ENCODE measurements around the gene RAD9A. TPM values are rescaled to one million over a fixed set of nuclear protein-coding genes. Genes with fewer than 3 reads are reported as not detected.

RAD9A gene
- total RNA-seq, 2 donors from 2014 or later: 6.2 to 6.5 TPM

DNA sequence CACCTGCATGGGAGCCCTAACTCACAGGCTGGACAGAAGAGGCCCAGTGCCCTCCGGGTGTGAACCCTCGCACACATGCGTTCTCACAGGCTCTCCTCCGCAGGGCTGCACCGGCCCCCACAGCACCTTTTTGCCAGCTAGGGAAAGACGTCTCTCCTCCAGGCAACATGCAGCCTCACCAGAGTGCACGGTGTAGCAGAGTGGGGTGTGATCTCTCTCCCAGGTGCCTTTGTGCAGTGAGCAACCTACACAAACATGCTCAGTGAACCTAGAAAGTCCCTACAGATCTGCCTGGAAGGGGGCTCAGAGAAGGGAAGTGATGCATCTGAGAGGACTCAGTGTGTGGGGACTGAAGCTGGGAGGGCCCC is 20.0 kb downstream of the RAD9A start:
- no peaks in the 10 kb centered on the region for H3K27me3 ChIP-seq

DNA sequence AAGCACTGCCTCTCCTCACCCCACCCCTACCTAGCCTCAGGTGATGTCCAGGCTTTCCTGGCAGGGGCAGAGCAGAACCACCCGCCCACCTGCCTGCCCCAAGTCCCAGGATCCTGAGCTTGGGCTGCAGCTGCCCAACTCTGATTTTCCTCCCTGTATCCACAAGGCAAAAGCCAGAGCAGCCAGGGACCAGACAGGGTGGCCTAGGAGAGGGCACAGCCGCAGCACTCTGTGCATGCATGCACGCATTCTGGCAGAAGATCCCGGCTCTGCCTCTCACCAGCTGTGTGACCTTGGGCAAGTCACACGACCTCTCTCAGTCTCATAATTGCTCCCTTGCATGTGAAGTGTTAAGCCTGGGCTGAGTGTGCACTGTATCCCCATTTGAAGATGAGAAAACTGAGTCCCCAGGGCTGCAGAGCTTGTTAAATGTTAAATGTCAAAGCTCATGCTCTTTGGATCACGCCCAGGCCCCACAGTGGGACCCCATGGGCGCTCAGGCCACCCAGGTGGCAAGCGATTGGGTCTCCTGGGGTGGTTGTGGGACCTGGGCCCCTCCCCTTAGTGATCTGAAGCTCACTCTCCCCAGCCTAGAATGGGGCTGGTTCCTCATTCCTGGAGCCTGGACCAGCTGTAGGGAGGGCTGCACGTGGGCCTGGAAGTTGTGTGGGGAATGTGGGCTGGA is 20.9 kb downstream of the RAD9A start:
- peaks cover 0 to 45% of the 10 kb centered on the region in 2 donors for H3K4me1 ChIP-seq
- H3K27ac ChIP-seq: no peak overlapping the region
- no peak overlapping the region for H3K4me3 ChIP-seq
- TF ChIP-seq, protein P1, sequence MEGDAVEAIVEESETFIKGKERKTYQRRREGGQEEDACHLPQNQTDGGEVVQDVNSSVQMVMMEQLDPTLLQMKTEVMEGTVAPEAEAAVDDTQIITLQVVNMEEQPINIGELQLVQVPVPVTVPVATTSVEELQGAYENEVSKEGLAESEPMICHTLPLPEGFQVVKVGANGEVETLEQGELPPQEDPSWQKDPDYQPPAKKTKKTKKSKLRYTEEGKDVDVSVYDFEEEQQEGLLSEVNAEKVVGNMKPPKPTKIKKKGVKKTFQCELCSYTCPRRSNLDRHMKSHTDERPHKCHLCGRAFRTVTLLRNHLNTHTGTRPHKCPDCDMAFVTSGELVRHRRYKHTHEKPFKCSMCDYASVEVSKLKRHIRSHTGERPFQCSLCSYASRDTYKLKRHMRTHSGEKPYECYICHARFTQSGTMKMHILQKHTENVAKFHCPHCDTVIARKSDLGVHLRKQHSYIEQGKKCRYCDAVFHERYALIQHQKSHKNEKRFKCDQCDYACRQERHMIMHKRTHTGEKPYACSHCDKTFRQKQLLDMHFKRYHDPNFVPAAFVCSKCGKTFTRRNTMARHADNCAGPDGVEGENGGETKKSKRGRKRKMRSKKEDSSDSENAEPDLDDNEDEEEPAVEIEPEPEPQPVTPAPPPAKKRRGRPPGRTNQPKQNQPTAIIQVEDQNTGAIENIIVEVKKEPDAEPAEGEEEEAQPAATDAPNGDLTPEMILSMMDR (IDR thresholded peaks at IDR 0.05): no peak
- H3K27me3 ChIP-seq: no peaks in the 10 kb centered on the region
- H3K9me3 ChIP-seq: no peaks in the 10 kb centered on the region
- no peaks in the 10 kb centered on the region for H3K36me3 ChIP-seq
- no peak for DNase-seq (ENCODE audit: low spot score)

More for the DNA sequence above, 20.0 kb downstream of the RAD9A start:
- Histone ChIP-seq H3K27ac (no peak overlapping the region), H3K9me3 (no peaks in the 10 kb centered on the region), H3K4me3 (no peak overlapping the region), H3K36me3 (no peaks in the 10 kb centered on the region), H3K4me1 (peaks cover 0 to 45% of the 10 kb centered on the region in 2 donors)
- TF ChIP-seq, protein P1 (IDR thresholded peaks at IDR 0.05): no peak
- DNase-seq (ENCODE audit: low spot score): no peak

DNA sequence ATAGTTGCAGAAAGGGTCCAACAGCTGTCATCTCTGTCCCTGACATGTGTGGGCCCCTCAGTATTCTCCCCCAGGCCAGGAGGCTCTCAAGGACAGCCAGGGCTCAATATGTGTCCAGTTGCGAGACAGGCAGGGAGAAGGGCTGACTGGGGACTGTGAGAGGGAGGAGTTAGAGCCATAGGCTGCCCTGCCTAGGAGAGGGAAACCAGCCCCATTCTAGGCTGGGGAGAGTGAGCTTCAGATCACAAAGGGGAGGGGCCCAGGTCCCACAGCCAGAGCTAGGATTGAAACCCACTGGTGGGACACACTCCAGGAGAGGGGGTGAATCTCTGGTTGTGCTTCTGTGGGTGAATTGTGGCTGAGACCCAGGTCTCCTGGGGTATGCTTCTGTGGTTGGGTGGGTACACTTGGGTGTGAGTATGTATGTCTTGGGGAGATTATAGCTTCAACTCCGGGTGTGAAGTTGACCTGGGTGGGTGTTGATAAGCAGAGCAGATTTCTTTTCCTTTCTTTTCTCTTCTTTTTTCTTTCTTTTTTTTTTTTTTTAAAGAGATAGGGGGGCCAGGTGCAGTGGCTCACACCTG is 21.6 kb downstream of the RAD9A start:
- Histone ChIP-seq H3K4me1 (peaks cover 0 to 45% of the 10 kb centered on the region in 2 donors), H3K27ac (no peak overlapping the region), H3K36me3 (no peaks in the 10 kb centered on the region), H3K4me3 (no peak overlapping the region), H3K27me3 (no peaks in the 10 kb centered on the region), H3K9me3 (no peaks in the 10 kb centered on the region)
- TF ChIP-seq, protein P1 (IDR thresholded peaks at IDR 0.05): no peak
- no peak for DNase-seq (ENCODE audit: low spot score)

DNA sequence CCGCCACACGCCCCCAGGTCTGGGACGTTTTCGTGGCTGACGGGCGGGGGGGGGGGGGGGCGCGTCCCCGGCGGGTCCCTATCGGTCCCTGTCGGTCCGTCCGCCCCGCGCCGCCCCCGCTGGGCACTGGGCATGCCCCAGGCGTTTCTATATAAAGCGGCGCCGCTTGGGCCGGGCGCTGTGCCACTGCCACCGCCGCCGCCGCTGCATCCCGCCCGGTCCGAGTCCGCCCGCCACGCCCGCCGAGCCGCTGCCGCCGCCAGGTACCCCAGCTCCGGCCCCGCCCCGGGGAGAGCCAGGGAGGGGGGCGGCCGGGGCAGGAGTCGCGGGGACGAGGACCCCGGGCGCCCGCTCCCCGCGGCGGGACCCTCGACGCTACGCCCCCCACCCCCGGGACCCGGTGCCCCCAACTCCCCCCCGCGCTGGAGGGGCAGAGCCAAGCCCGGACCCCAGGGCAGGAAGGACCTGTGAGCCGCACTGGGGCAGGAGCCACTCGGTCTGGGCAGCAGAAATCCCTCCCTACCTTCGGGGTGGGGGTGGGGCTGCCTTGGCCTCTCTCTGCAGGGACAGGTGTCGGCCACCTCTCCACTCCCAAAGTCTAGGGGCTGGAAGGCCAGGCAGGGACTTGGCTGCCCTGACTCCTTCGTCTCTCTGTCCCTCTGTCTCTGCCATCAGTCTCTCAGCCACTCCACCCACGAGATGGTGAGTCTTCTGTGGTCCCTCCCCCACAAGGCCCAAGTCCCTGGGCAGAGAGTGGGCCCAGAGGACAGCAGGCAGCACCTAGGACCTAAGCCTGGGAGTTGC is 23.9 kb downstream of the RAD9A start, which contains the start of gene CARNS1:
TSS of gene CARNS1 (plus strand) at position 178 of the 804 bp plus-strand sequence. CDS start at position 700, 522 bp downstream.
- DNase-seq (ENCODE audit: low spot score): no peak
- TF ChIP-seq, protein P1 (IDR thresholded peaks at IDR 0.05): no peak
- Histone ChIP-seq H3K27me3 (no peaks in the 10 kb centered on the region), H3K36me3 (no peaks in the 10 kb centered on the region), H3K27ac (peak within 1 kb of the TSS; percentile 76 to 87), H3K9me3 (no peaks in the 10 kb centered on the region), H3K4me1 (peaks cover 0 to 58% of the 10 kb centered on the region in 2 donors), H3K4me3 (peak within 1 kb of the TSS; percentile 33 to 42)

DNA sequence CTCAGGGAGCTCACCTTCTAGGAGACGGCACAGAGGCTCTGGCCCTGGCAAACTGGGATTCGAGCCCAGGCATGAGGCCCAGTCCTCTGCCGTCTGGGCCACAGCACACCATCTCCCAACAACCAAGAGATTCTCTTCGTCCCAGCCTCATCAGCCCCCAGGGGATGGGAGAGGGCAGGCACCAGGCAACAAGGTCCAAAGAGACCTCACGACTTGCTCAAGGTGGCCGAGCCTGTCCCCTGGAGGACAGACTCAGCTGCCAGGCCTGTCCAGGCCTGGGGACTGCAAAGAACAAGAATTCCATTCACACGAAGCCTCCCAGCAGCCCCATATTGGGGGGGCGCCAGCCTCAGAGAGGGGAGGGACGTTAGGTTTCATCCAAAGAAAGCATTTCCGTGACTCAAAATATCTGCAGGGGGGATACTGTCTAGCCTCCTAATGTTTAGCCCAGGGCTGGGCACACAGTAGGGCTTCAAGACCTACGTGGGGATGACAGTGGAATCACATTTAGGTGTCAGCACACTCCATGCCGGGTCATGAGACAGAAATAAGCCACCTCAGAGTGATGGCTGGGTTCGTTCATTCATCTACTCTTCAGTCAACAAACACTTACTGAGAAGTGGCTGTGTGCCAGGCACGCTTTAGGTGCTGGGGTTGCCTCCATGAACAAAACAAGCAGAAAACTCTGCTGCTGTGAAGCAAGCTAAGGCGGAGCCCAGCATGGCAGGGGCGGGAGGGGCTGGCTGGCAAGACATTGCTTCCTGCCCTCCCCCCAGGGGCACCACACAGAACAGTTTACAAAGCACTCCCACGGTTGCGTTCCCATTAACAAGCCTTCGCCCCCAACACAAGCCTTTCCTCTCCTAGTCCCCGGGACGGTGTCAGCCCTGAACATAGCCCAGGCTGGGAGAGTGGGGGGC is 24.9 kb downstream of the RAD9A start:
- no peak overlapping the region for H3K4me3 ChIP-seq
- H3K27ac ChIP-seq: peak overlapping the region; percentile 87 to 90
- TF ChIP-seq, protein P1 (IDR thresholded peaks at IDR 0.05): no peak
- DNase-seq (ENCODE audit: low spot score): peak; percentile 73
- no peaks in the 10 kb centered on the region for H3K36me3 ChIP-seq
- H3K4me1 ChIP-seq: peaks cover 0 to 62% of the 10 kb centered on the region in 2 donors
- H3K27me3 ChIP-seq: no peaks in the 10 kb centered on the region
- H3K9me3 ChIP-seq: no peaks in the 10 kb centered on the region

Measured in right atrium auricular region (tissue), 2 donors.